ENCODE measurements around the gene ZNF580.

DNA sequence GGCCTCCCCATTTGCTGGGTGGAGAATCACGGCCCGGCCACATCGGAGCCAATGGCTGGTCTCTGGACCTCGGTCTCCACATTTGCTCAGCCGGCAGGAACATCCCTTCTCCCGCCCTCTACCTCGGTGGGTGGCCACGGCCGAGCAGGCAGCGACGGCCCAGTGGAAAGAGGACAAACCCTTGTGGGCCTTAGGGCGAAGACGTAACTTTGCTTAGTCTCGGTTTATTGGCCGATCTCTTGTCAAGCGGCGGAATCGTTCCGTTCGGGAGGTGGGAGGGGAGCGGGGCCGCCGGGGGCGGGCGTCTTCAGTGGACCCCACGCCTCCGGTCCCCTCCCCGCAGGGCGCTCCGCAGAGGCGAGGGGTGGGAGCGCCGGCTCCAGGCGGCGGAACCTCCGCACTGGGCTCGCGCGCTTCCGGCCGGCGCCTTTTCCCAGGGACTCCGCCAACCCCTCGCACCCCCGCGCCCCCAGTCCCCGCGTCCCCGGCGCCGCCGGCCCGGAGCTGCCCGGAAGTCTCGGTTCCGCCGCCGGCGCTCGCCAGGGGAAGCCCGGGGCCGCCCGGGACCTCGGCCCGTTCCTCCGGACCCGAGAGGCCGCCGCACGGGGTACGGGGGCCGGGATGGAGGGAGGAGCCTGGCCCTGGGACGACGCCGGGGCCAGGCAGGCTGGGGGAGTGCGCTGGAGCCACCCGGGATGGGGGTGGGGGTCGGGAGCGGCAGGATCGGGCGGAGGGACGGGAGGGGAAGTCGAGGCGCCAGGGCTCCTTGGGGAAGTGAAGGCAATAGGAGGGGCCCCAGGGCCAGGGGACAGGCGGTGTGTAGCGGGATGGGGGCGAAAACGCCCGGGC is at the start of gene ZNF580:
- no peak for TF ChIP-seq HOXA7 (CRISPR knock-in tag; IDR thresholded peaks at IDR 0.05; ENCODE audit: borderline replicate concordance)
- TF ChIP-seq, protein P1, sequence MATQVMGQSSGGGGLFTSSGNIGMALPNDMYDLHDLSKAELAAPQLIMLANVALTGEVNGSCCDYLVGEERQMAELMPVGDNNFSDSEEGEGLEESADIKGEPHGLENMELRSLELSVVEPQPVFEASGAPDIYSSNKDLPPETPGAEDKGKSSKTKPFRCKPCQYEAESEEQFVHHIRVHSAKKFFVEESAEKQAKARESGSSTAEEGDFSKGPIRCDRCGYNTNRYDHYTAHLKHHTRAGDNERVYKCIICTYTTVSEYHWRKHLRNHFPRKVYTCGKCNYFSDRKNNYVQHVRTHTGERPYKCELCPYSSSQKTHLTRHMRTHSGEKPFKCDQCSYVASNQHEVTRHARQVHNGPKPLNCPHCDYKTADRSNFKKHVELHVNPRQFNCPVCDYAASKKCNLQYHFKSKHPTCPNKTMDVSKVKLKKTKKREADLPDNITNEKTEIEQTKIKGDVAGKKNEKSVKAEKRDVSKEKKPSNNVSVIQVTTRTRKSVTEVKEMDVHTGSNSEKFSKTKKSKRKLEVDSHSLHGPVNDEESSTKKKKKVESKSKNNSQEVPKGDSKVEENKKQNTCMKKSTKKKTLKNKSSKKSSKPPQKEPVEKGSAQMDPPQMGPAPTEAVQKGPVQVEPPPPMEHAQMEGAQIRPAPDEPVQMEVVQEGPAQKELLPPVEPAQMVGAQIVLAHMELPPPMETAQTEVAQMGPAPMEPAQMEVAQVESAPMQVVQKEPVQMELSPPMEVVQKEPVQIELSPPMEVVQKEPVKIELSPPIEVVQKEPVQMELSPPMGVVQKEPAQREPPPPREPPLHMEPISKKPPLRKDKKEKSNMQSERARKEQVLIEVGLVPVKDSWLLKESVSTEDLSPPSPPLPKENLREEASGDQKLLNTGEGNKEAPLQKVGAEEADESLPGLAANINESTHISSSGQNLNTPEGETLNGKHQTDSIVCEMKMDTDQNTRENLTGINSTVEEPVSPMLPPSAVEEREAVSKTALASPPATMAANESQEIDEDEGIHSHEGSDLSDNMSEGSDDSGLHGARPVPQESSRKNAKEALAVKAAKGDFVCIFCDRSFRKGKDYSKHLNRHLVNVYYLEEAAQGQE (tag by site-specific recombination; IDR thresholded peaks at IDR 0.05): no peak
- TF ChIP-seq, protein P2, sequence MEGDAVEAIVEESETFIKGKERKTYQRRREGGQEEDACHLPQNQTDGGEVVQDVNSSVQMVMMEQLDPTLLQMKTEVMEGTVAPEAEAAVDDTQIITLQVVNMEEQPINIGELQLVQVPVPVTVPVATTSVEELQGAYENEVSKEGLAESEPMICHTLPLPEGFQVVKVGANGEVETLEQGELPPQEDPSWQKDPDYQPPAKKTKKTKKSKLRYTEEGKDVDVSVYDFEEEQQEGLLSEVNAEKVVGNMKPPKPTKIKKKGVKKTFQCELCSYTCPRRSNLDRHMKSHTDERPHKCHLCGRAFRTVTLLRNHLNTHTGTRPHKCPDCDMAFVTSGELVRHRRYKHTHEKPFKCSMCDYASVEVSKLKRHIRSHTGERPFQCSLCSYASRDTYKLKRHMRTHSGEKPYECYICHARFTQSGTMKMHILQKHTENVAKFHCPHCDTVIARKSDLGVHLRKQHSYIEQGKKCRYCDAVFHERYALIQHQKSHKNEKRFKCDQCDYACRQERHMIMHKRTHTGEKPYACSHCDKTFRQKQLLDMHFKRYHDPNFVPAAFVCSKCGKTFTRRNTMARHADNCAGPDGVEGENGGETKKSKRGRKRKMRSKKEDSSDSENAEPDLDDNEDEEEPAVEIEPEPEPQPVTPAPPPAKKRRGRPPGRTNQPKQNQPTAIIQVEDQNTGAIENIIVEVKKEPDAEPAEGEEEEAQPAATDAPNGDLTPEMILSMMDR (tag by site-specific recombination; IDR thresholded peaks at IDR 0.05): peak; percentile 19; the same call in 1 of the 2 replicates
- no peak for TF ChIP-seq ZNF184 (tag by site-specific recombination; IDR thresholded peaks at IDR 0.05)
- TF ChIP-seq ZFP41 (tag by site-specific recombination; IDR thresholded peaks at IDR 0.05; ENCODE audit: borderline replicate concordance): no peak
- TF ChIP-seq ZNF140 (tag by site-specific recombination; IDR thresholded peaks at IDR 0.05): no peak
- TF ChIP-seq, protein P3, sequence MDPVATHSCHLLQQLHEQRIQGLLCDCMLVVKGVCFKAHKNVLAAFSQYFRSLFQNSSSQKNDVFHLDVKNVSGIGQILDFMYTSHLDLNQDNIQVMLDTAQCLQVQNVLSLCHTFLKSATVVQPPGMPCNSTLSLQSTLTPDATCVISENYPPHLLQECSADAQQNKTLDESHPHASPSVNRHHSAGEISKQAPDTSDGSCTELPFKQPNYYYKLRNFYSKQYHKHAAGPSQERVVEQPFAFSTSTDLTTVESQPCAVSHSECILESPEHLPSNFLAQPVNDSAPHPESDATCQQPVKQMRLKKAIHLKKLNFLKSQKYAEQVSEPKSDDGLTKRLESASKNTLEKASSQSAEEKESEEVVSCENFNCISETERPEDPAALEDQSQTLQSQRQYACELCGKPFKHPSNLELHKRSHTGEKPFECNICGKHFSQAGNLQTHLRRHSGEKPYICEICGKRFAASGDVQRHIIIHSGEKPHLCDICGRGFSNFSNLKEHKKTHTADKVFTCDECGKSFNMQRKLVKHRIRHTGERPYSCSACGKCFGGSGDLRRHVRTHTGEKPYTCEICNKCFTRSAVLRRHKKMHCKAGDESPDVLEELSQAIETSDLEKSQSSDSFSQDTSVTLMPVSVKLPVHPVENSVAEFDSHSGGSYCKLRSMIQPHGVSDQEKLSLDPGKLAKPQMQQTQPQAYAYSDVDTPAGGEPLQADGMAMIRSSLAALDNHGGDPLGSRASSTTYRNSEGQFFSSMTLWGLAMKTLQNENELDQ (tag by site-specific recombination; IDR thresholded peaks at IDR 0.05; ENCODE audit: low read depth): no peak
- no peak for TF ChIP-seq ZNF19 (tag by site-specific recombination; IDR thresholded peaks at IDR 0.05; ENCODE audit: low read depth)
- TF ChIP-seq, protein P4, sequence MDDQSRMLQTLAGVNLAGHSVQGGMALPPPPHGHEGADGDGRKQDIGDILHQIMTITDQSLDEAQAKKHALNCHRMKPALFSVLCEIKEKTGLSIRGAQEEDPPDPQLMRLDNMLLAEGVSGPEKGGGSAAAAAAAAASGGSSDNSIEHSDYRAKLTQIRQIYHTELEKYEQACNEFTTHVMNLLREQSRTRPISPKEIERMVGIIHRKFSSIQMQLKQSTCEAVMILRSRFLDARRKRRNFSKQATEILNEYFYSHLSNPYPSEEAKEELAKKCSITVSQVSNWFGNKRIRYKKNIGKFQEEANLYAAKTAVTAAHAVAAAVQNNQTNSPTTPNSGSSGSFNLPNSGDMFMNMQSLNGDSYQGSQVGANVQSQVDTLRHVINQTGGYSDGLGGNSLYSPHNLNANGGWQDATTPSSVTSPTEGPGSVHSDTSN (CRISPR knock-in tag; IDR thresholded peaks at IDR 0.05): peak; percentile 90; the same call in 1 of the 2 replicates
- TF ChIP-seq ZEB2 (tag by site-specific recombination; IDR thresholded peaks at IDR 0.05): peak; percentile 69
- TF ChIP-seq ZNF629 (tag by site-specific recombination; IDR thresholded peaks at IDR 0.05): no peak

All from HEK293 (cell line).